ENCODE measurements around the gene EIF5. TPM values are rescaled to one million over a fixed set of nuclear protein-coding genes. Genes with fewer than 3 reads are reported as not detected.

EIF5 gene
- total RNA-seq, 1 experiment from 2014 or later: 238 TPM

GRCh38 chr14:103360548-103360947, 26.5 kb downstream of the EIF5 start:
- ChIA-PET POLR2A (no interaction called here), RAD21 (ENCODE audit: low non-redundant PET in 1 of 2, low total read pairs in 2 of 2, uncharacterized antibody in 2 of 2, unreplicated experiment in 2 of 2) (no interaction called here), CTCF (no interaction called here)
- H3K9ac ChIP-seq (ENCODE audit: low read length): no peak overlapping the region
- no peak overlapping the region for H3K4me2 ChIP-seq (ENCODE audit: low read length)
- H3K27me3 ChIP-seq (ENCODE audit: insufficient read depth, low read length): no peaks in the 10 kb centered on the region
- no peak overlapping the region for H2AFZ ChIP-seq (ENCODE audit: low read depth, low read length, poor library complexity, severe bottlenecking)
- H3K4me1 ChIP-seq (ENCODE audit: control insufficient read depth in 1 of 2, insufficient read depth in 2 of 2, low read length in 2 of 2): peaks cover under 1 to 14% of the 10 kb centered on the region in 2 experiments
- H3K9me3 ChIP-seq (ENCODE audit: control insufficient read depth in 1 of 2, insufficient read depth in 1 of 2, low read depth in 1 of 2, low read length in 2 of 2): peaks cover 11 to 12% of the 10 kb centered on the region in 2 experiments; a peak in 2 of 4 replicates
- no peak overlapping the region for H3K27ac ChIP-seq (ENCODE audit: low read depth, low read length)
- no peak overlapping the region for H3K4me3 ChIP-seq (replicated peaks in 1 of 2; ENCODE audit: low read depth in 1 of 2, low read length in 2 of 2)
- TF ChIP-seq TCF7L2 (IDR thresholded peaks at IDR 0.05; ENCODE audit: borderline replicate concordance, extremely low read depth, insufficient read depth, insufficient read length) (no peak), SP1 (IDR thresholded peaks at IDR 0.05; ENCODE audit: low read depth) (no peak), ATF3 (IDR thresholded peaks at IDR 0.05) (no peak), ELF1 (IDR thresholded peaks at IDR 0.05; ENCODE audit: borderline replicate concordance, low read depth) (no peak), ZBTB33 (IDR thresholded peaks at IDR 0.05; ENCODE audit: extremely low read depth, insufficient replicate concordance, low read length) (no peak), JUND (IDR thresholded peaks at IDR 0.05) (no peak), CBX3 (IDR thresholded peaks at IDR 0.05; ENCODE audit: low read depth) (no peak), POLR2AphosphoS5 (IDR thresholded peaks at IDR 0.05; ENCODE audit: low read depth, low read length) (no peak), CTCF (IDR thresholded peaks at IDR 0.05 in 2 of 3, conservative IDR thresholded peaks at IDR 0.05 in 1 of 3; ENCODE audit: borderline replicate concordance in 1 of 3, insufficient read depth in 1 of 3, low read depth in 2 of 3, low read length in 2 of 3) (no peak), ZFX (IDR thresholded peaks at IDR 0.05) (no peak), ZNF274 (IDR thresholded peaks at IDR 0.05; ENCODE audit: low read depth, low read length) (no peak), SRF (IDR thresholded peaks at IDR 0.05; ENCODE audit: low read depth) (no peak), MAX (IDR thresholded peaks at IDR 0.05) (no peak), POLR2A (IDR thresholded peaks at IDR 0.05; ENCODE audit: borderline replicate concordance, extremely low read depth, insufficient read depth, insufficient read length) (no peak), RAD21 (IDR thresholded peaks at IDR 0.05; ENCODE audit: low read depth) (no peak), EZH2 (IDR thresholded peaks at IDR 0.05) (no peak), REST (IDR thresholded peaks at IDR 0.05; ENCODE audit: low read depth) (no peak), CEBPB (IDR thresholded peaks at IDR 0.05; ENCODE audit: low read depth) (no peak), FOSL1 (IDR thresholded peaks at IDR 0.05; ENCODE audit: low read depth) (no peak)
- no peaks in the 10 kb centered on the region for H4K20me1 ChIP-seq (ENCODE audit: insufficient read depth)
- H3K9me2 ChIP-seq (ENCODE audit: insufficient read depth): no peaks in the 10 kb centered on the region
- DNase-seq (ENCODE audit: low read depth, low spot score): no peak
- H3K36me3 ChIP-seq (ENCODE audit: control insufficient read depth in 1 of 2, insufficient read depth in 2 of 2, low read length in 2 of 2): no peaks in the 10 kb centered on the region
- intact Hi-C loops (cut with micrococcal nuclease): no loop called here
- BruUV-seq (replicated peaks): no TSS peak
- ATAC-seq: no peak
- H3K79me2 ChIP-seq (ENCODE audit: insufficient read depth, low read length): no peaks in the 10 kb centered on the region

Measured in HCT116 (cell line).